GM12873 (cell line): ENCODE data around the gene SMARCA2.

ENCODE experiments used
- CTCF ChIP-seq: IDR thresholded peaks from 2 replicates; pipeline ENCODE4 v1.5.1; 2012; ENCODE audit warnings: low read depth, mild to moderate bottlenecking, moderate library complexity, low read length, control low read depth; ENCODE audit not compliant: insufficient read depth; ENCODE audit errors: missing control alignments

SMARCA2 gene

DNA sequence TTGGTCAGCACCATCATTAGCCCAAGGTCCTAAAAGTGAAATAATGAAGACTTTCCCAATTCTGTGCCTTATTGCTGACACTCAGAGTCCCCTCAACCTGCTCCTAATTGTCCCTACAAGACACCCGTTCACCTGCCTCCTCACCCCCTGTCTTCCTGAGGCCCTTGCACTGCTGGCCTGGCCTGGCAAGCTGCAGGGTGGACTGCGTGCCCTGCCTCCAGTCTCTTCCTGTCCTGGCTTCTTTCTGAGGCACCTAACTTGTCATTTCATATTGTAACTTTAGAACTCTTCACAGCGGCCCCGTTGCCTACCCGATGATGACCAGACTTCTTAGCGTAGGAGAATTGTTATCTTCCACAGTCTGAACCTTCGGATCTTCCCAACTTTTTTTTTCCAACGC is 153.9 kb downstream of the SMARCA2 start:
- TF ChIP-seq CTCF, result no peak

DNA sequence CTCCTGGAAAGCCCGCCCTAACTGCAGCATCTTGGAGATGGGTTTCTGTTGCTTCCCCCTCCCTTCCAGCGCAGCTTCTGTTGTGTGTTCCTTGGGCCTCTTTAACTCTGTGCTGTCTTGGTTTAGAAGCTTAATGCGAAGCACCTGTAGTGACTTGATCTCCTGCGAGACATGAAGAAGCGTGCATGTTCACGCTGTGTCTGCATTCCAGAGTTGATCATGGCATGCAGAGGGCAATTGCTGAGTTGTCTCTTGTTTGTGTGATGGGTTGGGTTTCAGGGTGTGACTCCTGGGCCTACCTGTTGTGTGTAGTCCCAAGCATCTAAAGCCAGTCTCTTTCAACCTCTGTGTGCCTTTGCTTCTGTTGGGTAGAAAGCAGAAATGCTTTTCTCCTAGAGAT is 155.6 kb downstream of the SMARCA2 start:
- TF ChIP-seq CTCF, result no peak

GRCh38 chr9:2173170-2173569 is 158.0 kb downstream of the SMARCA2 start:
- TF ChIP-seq CTCF, result no peak

DNA sequence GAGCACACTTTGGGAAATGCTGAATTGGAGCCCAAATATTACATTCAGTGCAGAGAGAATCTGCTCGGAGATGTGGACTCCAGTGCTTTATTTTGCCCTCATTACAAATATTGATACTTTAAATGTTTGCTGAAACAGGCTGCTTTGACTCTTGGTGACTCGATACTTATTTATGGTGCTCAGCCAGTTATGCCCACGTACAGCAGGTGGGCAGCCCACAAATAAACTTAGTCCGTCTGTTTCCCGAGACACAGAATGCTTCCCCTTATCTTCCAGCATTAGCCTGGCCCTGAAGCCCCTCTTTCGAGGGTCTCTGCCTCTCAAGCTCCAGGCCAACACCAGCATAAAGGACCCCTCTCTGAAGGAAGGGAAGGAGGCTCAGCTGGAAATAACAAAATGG is 158.7 kb downstream of the SMARCA2 start:
- no peak for TF ChIP-seq CTCF

GRCh38 chr9:2174306-2174705 is 159.2 kb downstream of the SMARCA2 start:
- TF ChIP-seq CTCF, result no peak

DNA sequence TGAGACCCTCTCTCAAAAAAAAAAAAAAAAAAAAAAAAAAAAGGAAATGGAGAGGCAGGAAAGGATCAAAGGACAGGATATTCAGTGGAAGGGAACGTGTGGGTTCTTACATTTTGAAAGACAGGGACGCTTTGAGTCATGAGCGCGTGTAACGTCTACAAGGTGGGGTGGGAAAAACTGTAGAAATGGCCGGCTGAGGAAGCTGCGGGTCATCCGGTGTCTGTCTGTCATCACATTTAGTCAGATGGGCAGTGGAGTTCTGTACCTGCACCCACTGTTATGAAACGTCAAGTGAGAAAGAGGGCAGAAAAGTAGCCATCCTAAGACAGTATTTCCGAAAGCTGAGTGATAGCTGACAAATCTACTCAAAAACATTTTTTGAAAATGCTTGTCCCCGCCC is 159.8 kb downstream of the SMARCA2 start:
- no peak for TF ChIP-seq CTCF

DNA sequence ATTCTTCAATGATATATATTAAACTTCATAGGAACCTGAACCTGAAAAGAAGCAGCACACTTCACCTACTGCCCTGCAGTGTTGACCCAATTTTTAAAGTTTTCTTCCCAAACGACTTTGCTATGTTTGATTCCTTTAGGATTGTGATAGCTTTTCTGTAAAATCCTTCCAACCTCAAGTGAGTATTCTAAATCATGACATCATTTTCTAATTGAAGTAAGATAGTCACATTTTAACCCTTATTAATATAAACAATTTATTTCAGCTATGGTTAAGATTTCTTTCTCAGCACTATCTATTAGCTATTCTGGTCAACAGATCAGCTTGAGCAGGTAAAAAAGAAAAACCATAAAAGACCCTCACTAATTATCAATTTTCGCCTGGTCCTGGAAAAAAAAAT is 162.0 kb downstream of the SMARCA2 start:
- no peak for TF ChIP-seq CTCF
